Skin epidermis (tissue), 12 donors: ENCODE measurements around the gene SFXN3.

Source experiments
- H3K27ac ChIP-seq, 21 experiments: fragments of 200-600 bp; sonication (generic) in 11 of 21; one replicate each; pipeline ENCODE4 v1.5.0; 2020; ENCODE audit warnings: mild to moderate bottlenecking in 3 of 21, inconsistent platforms in 2 of 21, moderate library complexity in 2 of 21
- H3K4me3 ChIP-seq, 7 experiments: fragments of 200-600 bp; sonication (generic) in 2 of 7; one replicate each; pipeline ENCODE4 v1.5.0; 2020; ENCODE audit warnings: inconsistent platforms in 2 of 7, mild to moderate bottlenecking in 2 of 7, moderate library complexity in 1 of 7

The SFXN3 gene

GRCh38 chr10:100998991-100999741 is 31.9 kb upstream of the SFXN3 start:
- H3K27ac ChIP-seq = peak overlapping the region; percentile 87 to 100 (median 98)
- peak overlapping the region; percentile 66 to 92 (median 83) for H3K4me3 ChIP-seq

- H3K4me3 ChIP-seq = peak within 1 kb of the TSS; percentile 66 to 92 (median 83)
- H3K27ac ChIP-seq = peak within 1 kb of the TSS; percentile 88 to 100 (median 98)
Measured at GRCh38 chr10:100999742-101000126, 31.3 kb upstream of the SFXN3 start, which contains the start of gene LZTS2. Gene LZTS2 (plus strand): TSS chr10:100999808. CDS start chr10:101002539, 2,731 bp downstream.

- peak overlapping the region; percentile 66 to 92 (median 83) for H3K4me3 ChIP-seq
- H3K27ac ChIP-seq = peak overlapping the region; percentile 71 to 100 (median 98)
Measured at GRCh38 chr10:101000127-101000914, 30.7 kb upstream of the SFXN3 start.

- Histone ChIP-seq H3K27ac (peak overlapping the region in 20 of 21 experiments; percentile 71 to 100 (median 98)), H3K4me3 (peak overlapping the region; percentile 66 to 92 (median 83))
Measured at GRCh38 chr10:101000915-101001658, 29.9 kb upstream of the SFXN3 start.

- H3K4me3 ChIP-seq = peak overlapping the region in 3 of 7 experiments; percentile 83 to 92 (median 88)
- H3K27ac ChIP-seq = peak overlapping the region in 17 of 21 experiments; percentile 17 to 100 (median 98)
Measured at GRCh38 chr10:101001659-101002035, 29.4 kb upstream of the SFXN3 start.

GRCh38 chr10:101002456-101002855 is 28.6 kb upstream of the SFXN3 start:
- Histone ChIP-seq H3K27ac (peak overlapping the region in 10 of 21 experiments; percentile 19 to 100 (median 98)), H3K4me3 (no peak overlapping the region)

- Histone ChIP-seq H3K27ac (peak overlapping the region in 4 of 21 experiments; percentile 6 to 16 (median 12)), H3K4me3 (no peak overlapping the region)
Measured at GRCh38 chr10:101003639-101004206, 27.3 kb upstream of the SFXN3 start.

- no peak overlapping the region for H3K27ac ChIP-seq
- no peak overlapping the region for H3K4me3 ChIP-seq
Measured at GRCh38 chr10:101005361-101005760, 25.7 kb upstream of the SFXN3 start.

- H3K4me3 ChIP-seq = no peak overlapping the region
- H3K27ac ChIP-seq = no peak overlapping the region
Measured at GRCh38 chr10:101005869-101006567, 25.0 kb upstream of the SFXN3 start.

GRCh38 chr10:101006593-101007098 is 24.4 kb upstream of the SFXN3 start:
- H3K27ac ChIP-seq = peak overlapping the region in 1 of 21 experiments; percentile 30
- H3K4me3 ChIP-seq = no peak overlapping the region

GRCh38 chr10:101007099-101007711 is 23.8 kb upstream of the SFXN3 start:
- peak overlapping the region in 4 of 21 experiments; percentile 6 to 52 (median 38) for H3K27ac ChIP-seq
- no peak overlapping the region for H3K4me3 ChIP-seq

- Histone ChIP-seq H3K27ac (no peak overlapping the region), H3K4me3 (no peak overlapping the region)
Measured at GRCh38 chr10:101007915-101008822, 22.9 kb upstream of the SFXN3 start.

GRCh38 chr10:101008823-101009423 is 22.1 kb upstream of the SFXN3 start:
- Histone ChIP-seq H3K4me3 (no peak overlapping the region), H3K27ac (peak overlapping the region in 1 of 21 experiments; percentile 54)

- Histone ChIP-seq H3K4me3 (no peak overlapping the region), H3K27ac (no peak overlapping the region)
Measured at GRCh38 chr10:101010329-101010728, 20.7 kb upstream of the SFXN3 start.

- Histone ChIP-seq H3K27ac (peak overlapping the region in 5 of 21 experiments; percentile 5 to 39 (median 29)), H3K4me3 (no peak overlapping the region)
Measured at GRCh38 chr10:101011517-101012423, 19.3 kb upstream of the SFXN3 start.
